ENCODE data around the gene ITGA6.
"Not testable (repeated sequence)": the region's sequence is repeated elsewhere in the genome, so short reads cannot be mapped to it uniquely, and the experiment has no call there.

Gene ITGA6

GRCh38 chr2:172512810-172513523 lies 85.6 kb downstream of the ITGA6 start:
- no peak overlapping the region for H3K4me3 ChIP-seq (ENCODE audit: low read depth in 1 of 2, low read length in 2 of 2)

GRCh38 chr2:172513524-172513900 lies 86.1 kb downstream of the ITGA6 start:
- H3K9me3 ChIP-seq (ENCODE audit: control insufficient read depth in 1 of 2, low read length in 2 of 2), result peaks cover 14 to 27% of the 10 kb centered on the region in 2 donors
- peaks cover 0 to 4% of the 10 kb centered on the region in 2 donors for H3K4me1 ChIP-seq (ENCODE audit: control insufficient read depth in 1 of 2, insufficient read depth in 2 of 2, low read length in 2 of 2)
- no peak overlapping the region for H3K4me3 ChIP-seq (ENCODE audit: low read depth in 1 of 2, low read length in 2 of 2)
- H3K27ac ChIP-seq (ENCODE audit: low read depth, low read length), result no peak overlapping the region
- H3K36me3 ChIP-seq (ENCODE audit: control insufficient read depth in 1 of 2, insufficient read depth in 2 of 2, low read length in 2 of 2), result peaks cover 2 to 3% of the 10 kb centered on the region in 2 donors
- no peaks in the 10 kb centered on the region for H3K27me3 ChIP-seq (ENCODE audit: control insufficient read depth in 1 of 2, insufficient read depth in 2 of 2, low read length in 2 of 2)
- H3K9ac ChIP-seq (ENCODE audit: low read depth in 1 of 2, low read length in 2 of 2), result no peak overlapping the region

More at GRCh38 chr2:172512810-172513523, 85.6 kb downstream of the ITGA6 start:
- Histone ChIP-seq H3K27ac (ENCODE audit: low read depth, low read length) (no peak overlapping the region), H3K9me3 (ENCODE audit: control insufficient read depth in 1 of 2, low read length in 2 of 2) (peaks cover 14 to 27% of the 10 kb centered on the region in 2 donors), H3K36me3 (ENCODE audit: control insufficient read depth in 1 of 2, insufficient read depth in 2 of 2, low read length in 2 of 2) (peaks cover 7 to 8% of the 10 kb centered on the region in 2 donors), H3K27me3 (ENCODE audit: control insufficient read depth in 1 of 2, insufficient read depth in 2 of 2, low read length in 2 of 2) (no peaks in the 10 kb centered on the region), H3K9ac (ENCODE audit: low read depth in 1 of 2, low read length in 2 of 2) (no peak overlapping the region), H3K4me1 (ENCODE audit: control insufficient read depth in 1 of 2, insufficient read depth in 2 of 2, low read length in 2 of 2) (peaks cover 0 to 4% of the 10 kb centered on the region in 2 donors)

- Histone ChIP-seq H3K9me3 (ENCODE audit: control insufficient read depth in 1 of 2, low read length in 2 of 2) (peaks cover 14 to 27% of the 10 kb centered on the region in 2 donors), H3K4me3 (ENCODE audit: low read depth in 1 of 2, low read length in 2 of 2) (no peak overlapping the region), H3K36me3 (ENCODE audit: control insufficient read depth in 1 of 2, insufficient read depth in 2 of 2, low read length in 2 of 2) (no peaks in the 10 kb centered on the region), H3K4me1 (ENCODE audit: control insufficient read depth in 1 of 2, insufficient read depth in 2 of 2, low read length in 2 of 2) (peaks cover 0 to 4% of the 10 kb centered on the region in 2 donors), H3K27ac (ENCODE audit: low read depth, low read length) (no peak overlapping the region), H3K27me3 (ENCODE audit: control insufficient read depth in 1 of 2, insufficient read depth in 2 of 2, low read length in 2 of 2) (no peaks in the 10 kb centered on the region), H3K9ac (ENCODE audit: low read depth in 1 of 2, low read length in 2 of 2) (no peak overlapping the region)
Observed at GRCh38 chr2:172513935-172514586, 86.7 kb downstream of the ITGA6 start.

- peaks cover 16 to 22% of the 10 kb centered on the region in 2 donors for H3K9me3 ChIP-seq (ENCODE audit: control insufficient read depth in 1 of 2, low read length in 2 of 2)
- H3K4me3 ChIP-seq (ENCODE audit: low read depth in 1 of 2, low read length in 2 of 2), result no peak overlapping the region
- no peaks in the 10 kb centered on the region for H3K36me3 ChIP-seq (ENCODE audit: control insufficient read depth in 1 of 2, insufficient read depth in 2 of 2, low read length in 2 of 2)
- no peak overlapping the region for H3K9ac ChIP-seq (ENCODE audit: low read depth in 1 of 2, low read length in 2 of 2)
- no peak overlapping the region for H3K27ac ChIP-seq (ENCODE audit: low read depth, low read length)
- H3K27me3 ChIP-seq (ENCODE audit: control insufficient read depth in 1 of 2, insufficient read depth in 2 of 2, low read length in 2 of 2), result no peaks in the 10 kb centered on the region
- no peaks in the 10 kb centered on the region for H3K4me1 ChIP-seq (ENCODE audit: control insufficient read depth in 1 of 2, insufficient read depth in 2 of 2, low read length in 2 of 2)
Observed at GRCh38 chr2:172516299-172516698, 88.9 kb downstream of the ITGA6 start.

- Histone ChIP-seq H3K4me3 (ENCODE audit: low read depth in 1 of 2, low read length in 2 of 2) (no peak overlapping the region), H3K9ac (ENCODE audit: low read depth in 1 of 2, low read length in 2 of 2) (no peak overlapping the region), H3K27me3 (ENCODE audit: control insufficient read depth in 1 of 2, insufficient read depth in 2 of 2, low read length in 2 of 2) (no peaks in the 10 kb centered on the region), H3K27ac (ENCODE audit: low read depth, low read length) (no peak overlapping the region), H3K36me3 (ENCODE audit: control insufficient read depth in 1 of 2, insufficient read depth in 2 of 2, low read length in 2 of 2) (no peaks in the 10 kb centered on the region), H3K4me1 (ENCODE audit: control insufficient read depth in 1 of 2, insufficient read depth in 2 of 2, low read length in 2 of 2) (no peaks in the 10 kb centered on the region), H3K9me3 (ENCODE audit: control insufficient read depth in 1 of 2, low read length in 2 of 2) (peaks cover 0 to 2% of the 10 kb centered on the region in 2 donors)
Observed at GRCh38 chr2:172518995-172519394, 91.6 kb downstream of the ITGA6 start.

- H3K27me3 ChIP-seq (ENCODE audit: control insufficient read depth in 1 of 2, insufficient read depth in 2 of 2, low read length in 2 of 2), result no peaks in the 10 kb centered on the region
- H3K9me3 ChIP-seq (ENCODE audit: control insufficient read depth in 1 of 2, low read length in 2 of 2), result peaks cover 13 to 15% of the 10 kb centered on the region in 2 donors
- no peak overlapping the region for H3K9ac ChIP-seq (ENCODE audit: low read depth in 1 of 2, low read length in 2 of 2)
- no peaks in the 10 kb centered on the region for H3K36me3 ChIP-seq (ENCODE audit: control insufficient read depth in 1 of 2, insufficient read depth in 2 of 2, low read length in 2 of 2)
- H3K4me3 ChIP-seq (ENCODE audit: low read depth in 1 of 2, low read length in 2 of 2), result no peak overlapping the region
- no peak overlapping the region for H3K27ac ChIP-seq (ENCODE audit: low read depth, low read length)
- peaks cover 0 to under 1% of the 10 kb centered on the region in 2 donors for H3K4me1 ChIP-seq (ENCODE audit: control insufficient read depth in 1 of 2, insufficient read depth in 2 of 2, low read length in 2 of 2)
Observed at GRCh38 chr2:172525601-172526000, 98.2 kb downstream of the ITGA6 start.

GRCh38 chr2:172531309-172531708 lies 103.9 kb downstream of the ITGA6 start:
- Histone ChIP-seq H3K27me3 (ENCODE audit: control insufficient read depth in 1 of 2, insufficient read depth in 2 of 2, low read length in 2 of 2) (no peaks in the 10 kb centered on the region), H3K36me3 (ENCODE audit: control insufficient read depth in 1 of 2, insufficient read depth in 2 of 2, low read length in 2 of 2) (no peaks in the 10 kb centered on the region), H3K27ac (ENCODE audit: low read depth, low read length) (no peak overlapping the region), H3K9ac (ENCODE audit: low read depth in 1 of 2, low read length in 2 of 2) (no peak overlapping the region), H3K4me3 (ENCODE audit: low read depth in 1 of 2, low read length in 2 of 2) (no peak overlapping the region), H3K9me3 (ENCODE audit: control insufficient read depth in 1 of 2, low read length in 2 of 2) (peaks cover 13% of the 10 kb centered on the region in 2 donors), H3K4me1 (ENCODE audit: control insufficient read depth in 1 of 2, insufficient read depth in 2 of 2, low read length in 2 of 2) (peaks cover 4 to 13% of the 10 kb centered on the region in 2 donors)

- H3K9me3 ChIP-seq (ENCODE audit: control insufficient read depth in 1 of 2, low read length in 2 of 2); H3K27me3 ChIP-seq (ENCODE audit: control insufficient read depth in 1 of 2, insufficient read depth in 2 of 2, low read length in 2 of 2); H3K27ac ChIP-seq (ENCODE audit: low read depth, low read length); H3K36me3 ChIP-seq (ENCODE audit: control insufficient read depth in 1 of 2, insufficient read depth in 2 of 2, low read length in 2 of 2); H3K9ac ChIP-seq (ENCODE audit: low read depth in 1 of 2, low read length in 2 of 2); H3K4me3 ChIP-seq (ENCODE audit: low read depth in 1 of 2, low read length in 2 of 2): not testable (repeated sequence)
- peaks cover 4 to 13% of the 10 kb centered on the region in 2 donors for H3K4me1 ChIP-seq (ENCODE audit: control insufficient read depth in 1 of 2, insufficient read depth in 2 of 2, low read length in 2 of 2)
Observed at GRCh38 chr2:172532461-172532860, 105.1 kb downstream of the ITGA6 start.

- Histone ChIP-seq H3K9me3 (ENCODE audit: control insufficient read depth in 1 of 2, low read length in 2 of 2) (peaks cover 7 to 9% of the 10 kb centered on the region in 2 donors), H3K36me3 (ENCODE audit: control insufficient read depth in 1 of 2, insufficient read depth in 2 of 2, low read length in 2 of 2) (no peaks in the 10 kb centered on the region), H3K27me3 (ENCODE audit: control insufficient read depth in 1 of 2, insufficient read depth in 2 of 2, low read length in 2 of 2) (no peaks in the 10 kb centered on the region), H3K27ac (ENCODE audit: low read depth, low read length) (no peak overlapping the region), H3K9ac (ENCODE audit: low read depth in 1 of 2, low read length in 2 of 2) (no peak overlapping the region), H3K4me3 (ENCODE audit: low read depth in 1 of 2, low read length in 2 of 2) (no peak overlapping the region), H3K4me1 (ENCODE audit: control insufficient read depth in 1 of 2, insufficient read depth in 2 of 2, low read length in 2 of 2) (peaks cover 4 to 13% of the 10 kb centered on the region in 2 donors)
Observed at GRCh38 chr2:172533687-172534086, 106.3 kb downstream of the ITGA6 start.

GRCh38 chr2:172535119-172535518 lies 107.7 kb downstream of the ITGA6 start:
- Histone ChIP-seq H3K9ac (ENCODE audit: low read depth in 1 of 2, low read length in 2 of 2) (no peak overlapping the region), H3K36me3 (ENCODE audit: control insufficient read depth in 1 of 2, insufficient read depth in 2 of 2, low read length in 2 of 2) (no peaks in the 10 kb centered on the region), H3K27me3 (ENCODE audit: control insufficient read depth in 1 of 2, insufficient read depth in 2 of 2, low read length in 2 of 2) (no peaks in the 10 kb centered on the region), H3K9me3 (ENCODE audit: control insufficient read depth in 1 of 2, low read length in 2 of 2) (peaks cover 13 to 15% of the 10 kb centered on the region in 2 donors), H3K27ac (ENCODE audit: low read depth, low read length) (no peak overlapping the region), H3K4me1 (ENCODE audit: control insufficient read depth in 1 of 2, insufficient read depth in 2 of 2, low read length in 2 of 2) (peaks cover 4 to 13% of the 10 kb centered on the region in 2 donors), H3K4me3 (ENCODE audit: low read depth in 1 of 2, low read length in 2 of 2) (no peak overlapping the region)

Measured in duodenal mucosa (tissue), 2 donors.